Hippocampal formation (tissue), 2 donors: ENCODE data around the gene TECR.
"Not testable (repeated sequence)": the region's sequence is repeated elsewhere in the genome, so short reads cannot be mapped to it uniquely, and the experiment has no call there.

Experiments
- DNase-seq, 2 donors: peaks; one replicate each; lab custom pipeline; 2025; lab: John Stamatoyannopoulos, UW

Gene TECR

GRCh38 chr19:14561249-14561648, 31.9 kb downstream of the TECR start:
- DNase-seq = no peak

- peak; percentile 56 to 71 for DNase-seq
Observed at GRCh38 chr19:14561847-14562351, 32.5 kb downstream of the TECR start.

- no peak for DNase-seq
Observed at GRCh38 chr19:14562660-14563589, 33.5 kb downstream of the TECR start.

GRCh38 chr19:14563590-14563926, 34.2 kb downstream of the TECR start:
- DNase-seq = no peak

- no peak for DNase-seq
Observed at GRCh38 chr19:14563989-14564651, 34.7 kb downstream of the TECR start.

- DNase-seq = not testable (repeated sequence)
Observed at GRCh38 chr19:14564652-14565297, 35.4 kb downstream of the TECR start.

GRCh38 chr19:14565298-14565679, 35.9 kb downstream of the TECR start:
- no peak for DNase-seq

- DNase-seq = no peak
Observed at GRCh38 chr19:14565765-14566711, 36.6 kb downstream of the TECR start.

- DNase-seq = no peak
Observed at GRCh38 chr19:14566712-14567077, 37.3 kb downstream of the TECR start.

GRCh38 chr19:14567079-14567478, 37.7 kb downstream of the TECR start:
- no peak for DNase-seq

- no peak for DNase-seq
Observed at GRCh38 chr19:14570864-14571527, 41.6 kb downstream of the TECR start.

- DNase-seq = peak; percentile 90 to 95
Observed at GRCh38 chr19:14571695-14572490, 42.5 kb downstream of the TECR start, which contains the start of gene NDUFB7. Gene NDUFB7 (minus strand): TSS chr19:14572066. CDS start chr19:14572000, 66 bp downstream.

- DNase-seq = no peak
Observed at GRCh38 chr19:14575428-14575980, 46.1 kb downstream of the TECR start.

GRCh38 chr19:14576363-14576762, 47.0 kb downstream of the TECR start:
- DNase-seq = no peak

GRCh38 chr19:14577264-14577663, 47.9 kb downstream of the TECR start:
- no peak for DNase-seq

GRCh38 chr19:14577885-14578427, 48.6 kb downstream of the TECR start:
- DNase-seq = no peak

- DNase-seq = no peak
Observed at GRCh38 chr19:14580623-14581237, 51.3 kb downstream of the TECR start.

GRCh38 chr19:14582894-14583340, 53.5 kb downstream of the TECR start, which contains the start of gene CLEC17A:
Gene CLEC17A (plus strand): TSS chr19:14583084. CDS start chr19:14583161, 77 bp downstream.
- DNase-seq = no peak

- not testable (repeated sequence) for DNase-seq
Observed at GRCh38 chr19:14584372-14584771, 55.0 kb downstream of the TECR start.
